Aorta (tissue), 5 donors: Measurements from ENCODE around the gene SPATA13. TPM values are rescaled to one million over a fixed set of nuclear protein-coding genes. Genes with fewer than 3 reads are reported as not detected.
"Not testable (repeated sequence)": the region's sequence is repeated elsewhere in the genome, so short reads cannot be mapped to it uniquely, and the experiment has no call there.

Experiments
- ATAC-seq: fragments of 200-7000 bp; cut with Tn5 transposase; one replicate; pipeline ENCODE4 v1.9.1; 2022; ENCODE audit warnings: moderate library complexity; ENCODE audit not compliant: low FRiP score
- DNase-seq, 2 donors: peaks; one replicate each; pipeline ENCODE4 v3.0.0-alpha.2; 2020
- H3K27ac ChIP-seq, 2 donors: one replicate each; pipeline ENCODE4 v1.5.1; 2013; ENCODE audit warnings: low read length in 2 of 2, mild to moderate bottlenecking in 2 of 2, moderate library complexity in 2 of 2, control low read depth in 1 of 2, inconsistent platforms in 1 of 2, low read depth in 1 of 2
- H3K27me3 ChIP-seq, 2 donors: one replicate each; pipeline ENCODE4 v1.6.1; 2013; ENCODE audit warnings: control low read depth in 1 of 2, low read length in 1 of 2, mild to moderate bottlenecking in 1 of 2, moderate library complexity in 1 of 2; ENCODE audit not compliant: insufficient read depth in 2 of 2, control insufficient read depth in 1 of 2
- H3K36me3 ChIP-seq, 2 donors: one replicate each; pipeline ENCODE4 v1.6.1; 2013; ENCODE audit warnings: control low read depth in 1 of 2, low read length in 1 of 2, mild to moderate bottlenecking in 1 of 2; ENCODE audit not compliant: insufficient read depth in 2 of 2, control insufficient read depth in 1 of 2
- H3K4me1 ChIP-seq, 2 donors: one replicate each; pipeline ENCODE4 v1.6.1; 2013; ENCODE audit warnings: low read length in 2 of 2, control low read depth in 1 of 2, mild to moderate bottlenecking in 1 of 2, moderate library complexity in 1 of 2; ENCODE audit not compliant: insufficient read depth in 2 of 2, control insufficient read depth in 1 of 2
- H3K4me3 ChIP-seq, 2 donors: one replicate each; pipeline ENCODE4 v1.5.1; 2013; ENCODE audit warnings: low read length in 2 of 2, control low read depth in 1 of 2, mild to moderate bottlenecking in 1 of 2
- H3K9me3 ChIP-seq: one replicate; pipeline ENCODE4 v1.6.1; 2013; ENCODE audit warnings: mild to moderate bottlenecking, low read length; ENCODE audit not compliant: control insufficient read depth
- WGBS, 2 donors: extraction: QIAGEN DNeasy Blood & Tissue Kit; methylation state at CpG; one replicate each; pipeline ENCODE4 v1.1.7; 2013; 5-methylcytosine and 5-hydroxymethylcytosine counted together
- intact Hi-C, 2 donors: fragments of 100-400 bp; cut with DNase I; formaldehyde crosslinking; loops; one replicate each; pipeline versions ENCODE4 v1.14.2 to v1.15.0; 2022
- polyA plus RNA-seq, 2 donors: library from polyadenylated mRNA; stranded (reverse); fragments of 200-250 nt; gene quantifications; one replicate each; pipeline ENCODE4 v1.2.3, GENCODE V29; 2013
- total RNA-seq, 2 donors: library from RNA; stranded (reverse); fragmentation: NEBNext Ultra II Directional; extraction: Animal tissue kit (Norgen Biotek cat#: 25700); gene quantifications; one replicate each; pipeline ENCODE4 v1.2.1, GENCODE V29; 2021
- donor health status: healthy with polysubstance abuse.
- donor health status: Bipolar disorder and iron deficiency.
- donor health status: DM: no; HTN: no; CAD: no.
- donor health status: DM: no; HTN: no; CAD: no.
- donor health status: DM: yes; HTN: yes; CAD: no.

The SPATA13 gene
- total and polyA plus RNA-seq, 4 donors: 6.1 to 18.2 (median 9.0) TPM

- H3K9me3 ChIP-seq, H3K27me3 ChIP-seq, H3K4me1 ChIP-seq, ATAC-seq, H3K36me3 ChIP-seq, DNase-seq, H3K27ac ChIP-seq, H3K4me3 ChIP-seq: not testable (repeated sequence)
- intact Hi-C loops: loop anchor here in 1 of 2 donors (10.0 kb wide), 1 partner anchor 162 kb away; no protein-coding TSS in a partner anchor
- 93 to 97% methylated on average over 2 of the region's 2 CpGs for WGBS, 2 donors
These were observed 56.3 kb downstream of the SPATA13 start for GRCh38 chr13:24216779-24217178.

DNA sequence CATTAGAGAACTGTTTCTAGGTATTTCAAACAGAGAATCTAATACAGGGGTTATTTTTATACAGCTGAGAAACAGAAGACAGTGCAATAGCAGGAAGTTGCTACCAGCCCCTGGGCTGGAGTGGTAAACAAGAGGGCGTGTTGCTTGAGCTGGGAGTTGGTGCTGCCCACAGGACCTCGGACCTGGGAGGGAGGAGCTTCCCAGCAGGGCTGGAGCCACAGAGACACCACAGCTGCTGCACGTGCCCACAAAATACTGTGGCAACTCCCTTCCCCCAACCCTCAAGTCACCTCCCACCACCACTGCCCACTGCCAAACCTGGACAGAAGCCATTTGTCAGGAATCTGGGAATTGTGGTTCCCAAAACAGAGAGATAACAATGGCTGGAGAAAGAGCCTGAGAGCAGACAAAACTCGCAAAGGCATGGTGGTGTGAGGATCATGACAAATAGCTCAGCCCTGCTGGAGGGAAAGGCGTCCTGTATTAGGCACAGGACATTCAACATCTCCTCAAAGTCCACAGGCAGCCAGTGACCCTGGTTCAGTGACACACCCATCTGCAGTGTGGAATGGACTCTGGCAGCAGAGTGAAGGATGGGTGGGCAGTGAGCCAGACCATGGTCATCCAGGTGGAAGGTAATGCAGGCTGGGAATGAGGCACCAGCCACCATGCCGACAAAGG is 57.2 kb downstream of the SPATA13 start:
- no peak overlapping the region for H3K27ac ChIP-seq
- H3K9me3 ChIP-seq: no peaks in the 10 kb centered on the region
- intact Hi-C loops: loop anchor here in 1 of 2 donors (10.0 kb wide), 1 partner anchor 163 kb away; no protein-coding TSS in a partner anchor
- H3K4me3 ChIP-seq: no peak overlapping the region
- no peak for ATAC-seq
- H3K36me3 ChIP-seq: no peaks in the 10 kb centered on the region
- no peaks in the 10 kb centered on the region for H3K27me3 ChIP-seq
- 62 to 65% methylated on average over 6 of the region's 6 CpGs for WGBS, 2 donors
- no peaks in the 10 kb centered on the region for H3K4me1 ChIP-seq
- DNase-seq: peak in 1 of 2 donors; percentile 58

DNA sequence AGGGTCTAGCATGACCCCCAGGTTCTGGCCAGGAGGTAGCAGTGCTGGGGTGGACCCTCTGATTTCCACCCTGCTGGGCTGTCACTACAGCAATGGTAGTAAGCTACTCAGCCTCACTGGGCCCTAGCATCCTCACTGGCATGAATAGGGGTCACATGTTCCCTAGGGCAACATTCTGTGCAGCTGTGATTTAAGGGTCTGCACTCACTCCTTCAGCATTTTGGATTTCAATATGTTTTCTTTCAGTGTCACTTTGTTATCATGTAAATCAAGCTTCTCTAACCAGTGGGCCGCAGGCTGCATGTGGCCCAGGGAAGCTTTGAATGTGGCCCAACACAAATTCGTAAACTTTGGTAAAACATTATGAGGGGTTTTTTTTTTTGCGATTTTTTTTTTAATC is 57.8 kb downstream of the SPATA13 start:
- ATAC-seq (no peak), DNase-seq (no peak)
- H3K27ac ChIP-seq: no peak overlapping the region
- intact Hi-C loops: loop anchor here in 1 of 2 donors (10.0 kb wide), 1 partner anchor 164 kb away; no protein-coding TSS in a partner anchor
- 86 to 87% methylated on average over 3 of the region's 3 CpGs for whole genome bisulfite sequencing, 2 donors
- H3K27me3 ChIP-seq: no peaks in the 10 kb centered on the region
- no peaks in the 10 kb centered on the region for H3K4me1 ChIP-seq
- H3K4me3 ChIP-seq: no peak overlapping the region
- H3K9me3 ChIP-seq: no peaks in the 10 kb centered on the region
- H3K36me3 ChIP-seq: no peaks in the 10 kb centered on the region

DNA sequence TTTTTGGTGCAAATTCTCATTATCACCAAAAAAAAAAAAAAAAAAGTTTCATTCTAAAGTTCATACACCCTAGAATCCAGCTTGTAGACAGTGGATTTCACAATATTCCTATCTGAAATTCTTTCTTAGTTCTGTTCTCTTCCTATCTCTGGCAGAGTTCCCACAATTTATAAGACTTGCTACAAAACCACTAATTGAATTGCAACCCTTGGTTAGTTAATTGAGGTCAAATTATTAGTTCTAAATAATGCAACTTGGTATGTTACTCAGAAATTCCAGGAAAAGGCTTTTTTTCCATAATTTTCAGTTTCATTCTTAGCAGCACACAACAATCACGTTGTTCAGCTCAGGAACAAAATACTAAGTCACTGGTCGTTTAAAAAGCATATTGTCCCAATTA is 58.5 kb downstream of the SPATA13 start:
- Histone ChIP-seq H3K4me1 (no peaks in the 10 kb centered on the region), H3K9me3 (no peaks in the 10 kb centered on the region), H3K27me3 (no peaks in the 10 kb centered on the region), H3K36me3 (no peaks in the 10 kb centered on the region), H3K27ac (no peak overlapping the region), H3K4me3 (no peak overlapping the region)
- intact Hi-C loops: loop anchor here in 1 of 2 donors (10.0 kb wide), 1 partner anchor 164 kb away; no protein-coding TSS in a partner anchor
- ATAC-seq (no peak), DNase-seq (no peak)
- WGBS, 2 donors: 73 to 76% methylated on average over 2 of the region's 2 CpGs

- Histone ChIP-seq H3K27me3 (no peaks in the 10 kb centered on the region), H3K4me3 (no peak overlapping the region), H3K36me3 (no peaks in the 10 kb centered on the region), H3K4me1 (no peaks in the 10 kb centered on the region), H3K27ac (no peak overlapping the region), H3K9me3 (no peaks in the 10 kb centered on the region)
- no peak for DNase-seq
- 54 to 58% methylated on average over 6 of the region's 6 CpGs for WGBS, 2 donors
- intact Hi-C loops: loop anchor here (1.0 to 10.0 kb wide), 4 partner anchors 199 to 298 kb away; no protein-coding TSS in a partner anchor
- ATAC-seq: peak; percentile 85
These were observed 59.7 kb downstream of the SPATA13 start for GRCh38 chr13:24220086-24220703.

GRCh38 chr13:24221007-24221406 is 60.5 kb downstream of the SPATA13 start:
- WGBS, 2 donors: 77 to 89% methylated on average over 2 of the region's 2 CpGs
- DNase-seq (no peak), ATAC-seq (no peak)
- no peaks in the 10 kb centered on the region for H3K27me3 ChIP-seq
- no peaks in the 10 kb centered on the region for H3K9me3 ChIP-seq
- intact Hi-C loops: loop anchor here (2.0 to 10.0 kb wide), 3 partner anchors 200 to 299 kb away; no protein-coding TSS in a partner anchor
- no peaks in the 10 kb centered on the region for H3K36me3 ChIP-seq
- H3K4me1 ChIP-seq: no peaks in the 10 kb centered on the region
- no peak overlapping the region for H3K27ac ChIP-seq
- H3K4me3 ChIP-seq: no peak overlapping the region

DNA sequence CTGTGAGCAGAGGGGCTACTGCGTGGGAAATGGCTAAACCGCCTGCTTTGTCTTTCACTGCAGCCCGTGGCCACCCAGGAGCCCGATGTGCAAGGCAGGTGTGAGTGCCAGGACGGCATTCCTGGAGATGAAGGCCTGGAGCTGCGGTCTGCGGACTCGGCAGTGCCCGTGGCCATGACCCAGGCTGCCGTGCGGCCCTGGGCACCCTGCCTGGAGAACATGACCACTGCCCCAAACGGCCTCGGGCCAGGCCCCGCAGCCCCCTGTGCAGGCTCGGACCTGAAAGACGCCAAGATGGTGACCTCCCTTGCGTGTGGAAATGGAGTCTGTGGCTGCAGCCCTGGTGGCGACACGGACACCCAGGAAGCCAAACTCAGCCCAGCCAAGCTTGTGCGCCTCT is 62.2 kb downstream of the SPATA13 start:
- no peak for ATAC-seq
- Histone ChIP-seq H3K4me3 (no peak overlapping the region), H3K4me1 (no peaks in the 10 kb centered on the region), H3K9me3 (no peaks in the 10 kb centered on the region), H3K27me3 (no peaks in the 10 kb centered on the region), H3K27ac (no peak overlapping the region), H3K36me3 (no peaks in the 10 kb centered on the region)
- intact Hi-C loops: loop anchor here (5.0 to 10.0 kb wide), 2 partner anchors 298 to 300 kb away; no protein-coding TSS in a partner anchor
- 92 to 95% methylated on average over 20 of the region's 20 CpGs for WGBS, 2 donors
- DNase-seq: no peak

DNA sequence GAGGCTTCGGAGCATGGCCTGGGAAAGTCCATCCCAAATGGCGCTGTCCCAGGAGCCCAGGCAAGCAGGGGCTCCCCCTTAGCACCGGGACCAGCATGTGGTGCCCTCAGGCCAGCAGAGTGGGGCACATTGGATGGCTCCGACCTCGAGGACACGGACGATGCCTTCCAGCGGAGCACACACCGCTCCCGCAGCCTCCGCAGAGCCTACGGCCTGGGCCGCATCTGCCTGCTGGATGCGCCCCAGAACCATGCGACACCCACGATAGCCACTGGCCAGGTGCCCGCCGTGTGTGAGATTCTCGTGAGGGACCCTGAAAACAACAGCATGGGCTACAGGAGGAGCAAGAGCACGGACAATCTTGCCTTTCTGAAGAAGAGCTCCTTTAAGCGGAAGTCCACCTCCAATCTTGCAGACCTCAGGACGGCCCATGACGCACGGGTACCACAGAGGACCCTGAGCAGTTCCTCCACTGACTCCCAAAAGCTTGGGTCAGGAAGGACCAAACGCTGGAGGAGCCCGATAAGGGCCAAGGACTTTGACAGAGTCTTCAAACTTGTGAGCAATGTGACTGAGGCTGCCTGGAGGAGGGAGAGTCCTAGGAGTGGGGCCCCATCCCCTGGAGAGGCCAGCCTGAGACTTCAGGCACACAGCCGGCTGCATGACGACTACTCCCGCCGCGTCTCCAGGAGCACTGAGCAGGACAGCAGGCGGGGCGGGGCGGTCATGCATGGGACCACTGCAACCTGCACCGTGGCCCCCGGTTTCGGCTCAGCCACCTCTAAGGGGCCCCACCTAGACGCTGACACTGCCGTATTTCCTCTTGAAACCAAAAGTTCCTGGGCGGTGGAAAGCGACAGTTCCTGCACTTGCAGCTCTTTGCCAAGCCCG is 63.1 kb downstream of the SPATA13 start:
- H3K27ac ChIP-seq: no peak overlapping the region
- H3K9me3 ChIP-seq: no peaks in the 10 kb centered on the region
- H3K4me1 ChIP-seq: no peaks in the 10 kb centered on the region
- intact Hi-C loops: loop anchor here (5.0 to 10.0 kb wide), 2 partner anchors 299 to 301 kb away; no protein-coding TSS in a partner anchor
- 93% methylated on average over 42 of the region's 42 CpGs for WGBS, 2 donors
- H3K36me3 ChIP-seq: no peaks in the 10 kb centered on the region
- no peaks in the 10 kb centered on the region for H3K27me3 ChIP-seq
- ATAC-seq (no peak), DNase-seq (no peak)
- H3K4me3 ChIP-seq: no peak overlapping the region
